ENCODE data around the gene SUCO. TPM values are rescaled to one million over a fixed set of nuclear protein-coding genes. Genes with fewer than 3 reads are reported as not detected.
"Not testable (repeated sequence)": the region's sequence is repeated elsewhere in the genome, so short reads cannot be mapped to it uniquely, and the experiment has no call there.

SUCO gene
- total RNA-seq: 17.9 and 28.0 TPM in 2 replicates

DNA sequence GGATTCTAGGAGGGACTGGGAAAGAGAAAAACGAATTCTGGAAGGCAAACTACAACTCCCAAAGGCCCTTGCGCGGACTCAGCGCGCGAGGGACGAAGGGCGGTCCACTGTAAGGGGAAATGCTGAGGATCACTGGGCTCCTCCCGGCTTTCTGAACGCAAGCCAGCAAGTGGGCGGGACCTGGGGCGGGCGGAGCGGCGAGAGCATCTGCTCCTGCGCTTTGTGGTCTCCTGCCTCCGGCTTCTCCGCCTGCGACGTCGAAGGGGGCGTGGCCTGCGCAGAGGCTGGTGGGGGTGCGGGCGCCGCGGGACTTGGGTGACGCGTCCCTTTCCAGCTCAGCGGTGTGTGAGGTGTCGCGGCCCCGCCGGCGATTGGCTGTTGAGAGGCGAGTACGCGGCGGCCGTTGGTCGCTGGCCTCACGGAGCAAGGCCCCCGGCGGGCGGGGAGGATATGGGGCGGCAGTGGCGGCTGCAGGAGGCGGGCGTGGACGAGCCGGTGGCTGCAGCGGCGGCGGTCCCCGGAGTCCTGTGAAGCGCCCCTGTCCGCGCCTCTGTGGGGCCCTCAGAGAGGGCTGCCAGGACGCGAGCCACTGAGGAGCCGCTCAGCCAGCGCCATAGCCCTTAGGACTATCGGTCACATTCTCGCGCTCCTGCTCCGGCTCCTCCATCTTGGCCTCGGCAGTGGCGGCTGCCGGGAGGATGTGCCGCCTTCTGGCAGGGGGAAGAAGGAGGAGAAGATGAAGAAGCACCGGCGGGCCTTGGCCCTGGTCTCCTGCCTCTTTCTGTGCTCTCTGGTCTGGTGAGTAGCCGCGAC lies at the start of gene SUCO:
SUCO (plus strand) TSS at position 451 of the 813 bp plus-strand sequence; CDS start at position 737, 286 bp downstream.
- no peak for DNase-seq (ENCODE audit: extremely low read depth, low read depth, low spot score)

GRCh38 chr1:172483448-172483847 lies 49.5 kb upstream of the SUCO start:
- DNase-seq (ENCODE audit: extremely low read depth, low read depth, low spot score): no peak

GRCh38 chr1:172484252-172484651 lies 48.7 kb upstream of the SUCO start:
- no peak for DNase-seq (ENCODE audit: extremely low read depth, low read depth, low spot score)

DNA sequence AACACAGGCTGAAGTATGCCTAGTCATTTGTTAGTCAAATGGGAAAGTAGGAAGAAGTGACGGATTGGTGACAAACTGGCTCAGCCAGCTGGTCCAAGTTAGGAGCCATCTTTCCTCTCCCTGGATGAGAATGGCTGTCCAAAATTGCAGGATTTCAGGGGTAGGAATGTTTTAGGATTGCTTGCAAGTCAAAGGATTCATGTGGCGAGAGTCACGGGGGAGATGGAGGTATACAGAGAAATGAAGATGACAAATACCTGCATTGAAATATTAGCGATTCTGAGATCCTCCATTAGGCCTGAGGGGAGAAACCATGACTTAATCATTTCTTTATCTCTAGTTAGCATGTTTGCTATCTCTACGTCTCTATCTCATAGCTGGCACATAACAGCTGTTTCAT lies 47.3 kb upstream of the SUCO start:
- DNase-seq (ENCODE audit: extremely low read depth, low read depth, low spot score): no peak

DNA sequence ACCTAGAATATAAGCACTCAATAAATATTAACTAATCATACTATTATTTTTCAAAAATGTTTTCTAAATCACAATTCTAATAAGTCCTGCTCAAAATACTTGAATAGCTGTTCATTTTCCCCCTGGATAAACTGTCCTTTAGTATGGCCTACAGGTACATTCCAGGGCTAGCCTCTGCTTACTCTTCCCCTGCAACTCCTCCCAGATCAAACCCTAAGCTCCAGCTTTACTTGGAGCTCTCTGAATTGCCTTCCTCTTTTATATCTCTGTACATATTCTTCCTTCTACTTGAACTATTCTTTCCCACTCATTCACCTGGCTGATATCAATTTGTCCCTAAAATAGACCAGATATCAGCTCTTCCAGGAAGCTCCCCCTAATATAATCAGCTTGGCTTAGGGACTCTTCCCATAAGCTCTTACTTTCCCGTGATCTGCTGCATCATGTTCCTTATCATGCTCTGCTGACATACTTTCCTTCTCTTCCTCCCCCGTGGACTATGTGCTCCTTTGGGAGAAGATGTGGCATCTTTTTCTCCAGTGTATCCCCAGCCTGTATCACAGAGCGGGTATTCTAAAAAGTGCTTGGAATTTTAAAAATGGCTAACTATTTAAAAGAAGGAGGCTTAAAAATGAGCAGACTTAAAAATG lies 46.0 kb upstream of the SUCO start:
- DNase-seq (ENCODE audit: extremely low read depth, low read depth, low spot score): no peak

DNA sequence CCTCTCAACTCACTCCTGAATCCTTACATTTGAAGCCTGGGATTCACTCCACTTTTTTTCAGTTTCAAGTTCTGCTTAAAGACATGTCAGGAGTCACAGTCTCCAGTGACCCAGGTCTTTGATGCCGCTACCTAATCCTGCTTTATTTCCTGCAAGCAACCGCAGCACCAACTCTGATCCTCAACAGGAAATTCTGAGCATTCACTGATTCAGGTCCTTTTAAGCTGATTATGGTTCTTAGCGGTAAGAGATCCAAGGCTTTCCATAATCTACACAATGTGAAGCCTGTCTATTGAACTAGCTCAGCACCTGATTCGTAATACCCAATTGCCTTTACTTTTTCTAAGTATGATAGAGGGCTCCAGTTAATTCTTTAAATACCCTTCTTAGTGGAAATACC lies 45.4 kb upstream of the SUCO start:
- no peak for DNase-seq (ENCODE audit: extremely low read depth, low read depth, low spot score)

DNA sequence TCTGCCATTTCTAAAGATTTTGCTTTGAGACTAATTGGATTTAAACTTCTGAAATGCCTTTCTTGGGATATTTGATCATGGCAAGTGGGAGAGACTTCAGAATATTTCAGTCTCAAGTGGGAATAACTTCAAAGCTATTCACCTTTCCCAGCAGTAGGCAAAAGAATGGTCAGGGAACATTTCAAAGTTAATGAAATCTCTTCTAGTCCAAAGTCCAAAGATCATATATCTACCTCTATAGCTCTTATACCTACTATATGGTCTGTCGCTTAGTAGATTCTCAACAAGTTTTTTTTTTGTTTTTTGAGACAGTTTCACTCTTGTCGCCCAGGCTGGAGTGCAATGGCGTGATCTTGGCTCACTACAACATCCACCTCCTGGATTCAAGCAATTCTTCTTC lies 44.6 kb upstream of the SUCO start:
- no peak for DNase-seq (ENCODE audit: extremely low read depth, low read depth, low spot score)

DNA sequence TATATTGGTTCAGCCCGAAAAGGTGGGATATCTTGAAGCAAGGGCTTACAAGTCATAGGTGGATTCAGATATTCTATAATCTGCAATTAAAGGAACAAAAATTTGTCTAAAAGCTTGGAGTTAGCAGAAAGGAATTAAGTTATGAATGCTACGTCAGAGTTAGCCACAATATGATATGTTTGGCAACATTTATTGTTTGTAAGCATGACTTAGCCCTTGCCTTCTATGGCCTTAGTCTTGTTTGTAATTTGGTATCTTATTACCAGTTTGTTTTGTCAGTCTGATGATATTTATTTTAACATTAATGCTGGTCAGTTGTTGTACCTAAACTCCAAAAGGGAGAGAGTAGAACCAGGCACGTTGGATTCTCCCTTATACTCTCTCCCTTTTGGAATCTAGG lies 43.1 kb upstream of the SUCO start:
- DNase-seq (ENCODE audit: extremely low read depth, low read depth, low spot score): no peak

GRCh38 chr1:172492421-172492820 lies 40.5 kb upstream of the SUCO start:
- DNase-seq (ENCODE audit: extremely low read depth, low read depth, low spot score): no peak

DNA sequence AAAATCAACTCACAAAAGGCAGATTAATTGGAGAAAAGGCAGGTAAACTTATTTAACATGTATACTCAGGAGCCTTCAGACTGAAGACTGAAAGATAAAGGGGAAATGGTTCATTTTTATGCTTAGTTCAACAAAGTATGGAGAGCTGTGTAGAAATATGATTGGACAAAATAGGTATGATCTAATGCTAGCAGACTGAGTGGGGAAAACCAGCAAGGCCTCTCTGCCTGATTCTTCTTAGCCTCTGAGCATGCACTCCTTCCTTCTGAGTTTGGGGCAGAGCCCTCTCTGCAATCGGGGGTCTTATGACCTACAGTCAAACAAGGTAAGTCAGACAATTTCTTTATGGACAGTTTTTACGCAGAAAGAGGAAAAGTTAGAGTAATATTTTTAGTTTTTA lies 38.8 kb upstream of the SUCO start:
- no peak for DNase-seq (ENCODE audit: extremely low read depth, low read depth, low spot score)

- DNase-seq (ENCODE audit: extremely low read depth, low read depth, low spot score): not testable (repeated sequence)
Measured at GRCh38 chr1:172496127-172496526, 36.8 kb upstream of the SUCO start.

DNA sequence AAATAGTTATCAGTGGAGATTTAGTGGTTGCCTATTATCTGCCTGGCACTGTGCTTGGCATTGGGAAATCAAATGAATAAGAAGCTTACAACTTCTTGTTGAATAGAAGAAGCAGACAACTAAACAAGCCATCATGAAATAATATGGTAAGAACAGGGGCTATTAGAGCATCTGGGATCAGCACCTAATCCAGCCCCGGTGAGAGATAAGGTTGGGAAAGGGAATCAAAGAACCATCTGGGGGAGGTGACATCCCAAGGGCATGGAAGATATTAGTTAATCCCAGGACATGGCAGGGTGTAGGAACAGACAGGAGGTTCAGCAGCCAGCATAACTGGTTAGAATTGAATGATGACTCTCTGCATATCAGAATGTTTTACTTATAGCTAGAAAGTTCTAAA lies 36.3 kb upstream of the SUCO start:
- no peak for DNase-seq (ENCODE audit: extremely low read depth, low read depth, low spot score)

- no peak for DNase-seq (ENCODE audit: extremely low read depth, low read depth, low spot score)
Measured at GRCh38 chr1:172497230-172497629, 35.7 kb upstream of the SUCO start.

- DNase-seq (ENCODE audit: extremely low read depth, low read depth, low spot score): no peak
Measured at GRCh38 chr1:172498857-172499256, 34.1 kb upstream of the SUCO start.

DNA sequence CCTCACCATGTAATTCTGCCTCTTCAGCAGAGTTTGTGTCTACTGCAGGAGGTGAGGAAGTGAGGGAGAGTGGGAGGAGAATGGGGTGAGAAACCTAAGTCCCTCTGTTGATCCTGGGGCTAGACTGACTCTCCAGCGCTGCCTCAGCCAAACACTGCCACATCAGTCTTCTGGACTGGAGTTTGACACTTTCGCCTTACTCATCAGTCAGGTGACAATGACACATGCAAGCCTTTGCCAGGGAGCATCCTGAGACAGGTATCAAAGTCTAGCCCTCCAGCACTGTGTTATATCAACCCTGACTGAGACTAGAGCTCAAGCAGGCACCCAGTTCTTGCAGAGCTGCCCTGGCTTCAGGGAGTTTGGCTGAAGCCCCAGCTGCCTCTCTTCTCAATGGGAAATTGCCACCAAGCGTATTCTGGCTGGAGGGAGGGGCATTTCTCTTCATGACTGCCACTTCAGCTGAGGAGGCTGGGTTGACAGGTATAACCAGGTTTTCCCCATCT lies 33.3 kb upstream of the SUCO start:
- DNase-seq (ENCODE audit: extremely low read depth, low read depth, low spot score): no peak

DNA sequence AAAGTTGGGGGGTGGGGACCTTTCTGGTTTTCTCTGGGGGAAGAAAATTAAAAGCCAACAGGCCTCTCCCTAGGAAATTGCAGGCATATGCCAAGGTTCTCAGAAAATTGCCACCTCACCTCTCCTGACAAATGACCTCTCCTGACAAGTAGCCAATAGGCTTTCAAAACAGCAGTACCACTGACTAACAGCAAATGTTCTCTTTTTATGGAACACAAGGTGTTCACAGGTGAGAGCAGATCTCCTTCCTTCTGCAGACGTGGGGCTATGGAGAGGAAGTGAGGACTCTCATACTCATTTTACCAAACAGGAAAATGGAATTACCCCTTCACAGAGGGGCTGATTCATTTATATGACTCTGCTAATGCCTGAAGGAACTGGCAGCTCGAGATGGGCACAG lies 32.7 kb upstream of the SUCO start:
- DNase-seq (ENCODE audit: extremely low read depth, low read depth, low spot score): no peak

GRCh38 chr1:172507741-172508140 lies 25.2 kb upstream of the SUCO start:
- no peak for DNase-seq (ENCODE audit: extremely low read depth, low read depth, low spot score)

- DNase-seq (ENCODE audit: extremely low read depth, low read depth, low spot score): no peak
Measured at GRCh38 chr1:172510479-172510878, 22.5 kb upstream of the SUCO start.

DNA sequence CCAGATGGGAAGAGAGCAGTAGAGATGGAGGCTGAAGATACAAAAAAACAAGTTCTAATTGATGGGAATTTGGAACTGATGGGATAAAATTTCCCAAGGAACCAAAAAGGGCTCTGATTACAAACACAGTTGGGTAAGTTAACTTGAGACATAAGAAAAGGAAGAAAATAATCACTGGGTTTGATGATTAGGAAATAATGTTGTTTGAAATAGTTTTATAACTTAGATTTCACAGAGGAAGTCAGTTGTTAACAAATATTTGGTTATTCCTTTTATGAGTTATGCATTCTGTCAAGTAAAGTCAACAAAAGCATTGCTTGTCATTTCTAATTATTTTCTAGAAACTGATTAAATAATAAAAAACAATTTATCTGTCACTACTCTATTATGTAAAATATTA lies 20.4 kb upstream of the SUCO start:
- no peak for DNase-seq (ENCODE audit: extremely low read depth, low read depth, low spot score)

GRCh38 chr1:172513479-172513878 lies 19.5 kb upstream of the SUCO start:
- no peak for DNase-seq (ENCODE audit: extremely low read depth, low read depth, low spot score)

- DNase-seq (ENCODE audit: extremely low read depth, low read depth, low spot score): no peak
Measured at GRCh38 chr1:172514108-172514507, 18.8 kb upstream of the SUCO start.

DNA sequence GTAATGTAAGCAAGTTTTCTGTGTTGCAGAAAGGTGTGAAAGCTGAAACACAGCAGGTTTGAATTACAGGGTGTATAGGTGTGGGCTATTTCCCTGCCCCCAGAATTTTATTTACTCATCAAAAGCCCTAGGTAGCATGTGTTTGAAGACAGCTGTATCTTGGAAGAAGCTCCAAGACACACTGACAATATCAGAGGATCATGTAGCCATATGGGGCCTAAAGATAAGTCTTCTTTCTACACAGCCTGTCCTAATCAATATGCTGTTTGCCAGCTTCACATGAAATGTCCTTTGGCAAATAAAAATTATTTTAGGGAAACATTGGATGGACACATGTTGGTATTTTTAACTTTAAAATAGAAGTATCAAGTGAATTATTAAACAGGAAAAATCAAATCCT lies 17.5 kb upstream of the SUCO start:
- no peak for DNase-seq (ENCODE audit: extremely low read depth, low read depth, low spot score)

All from glomerular endothelial cell (primary cell).